Lower leg skin (tissue), 4 donors: ENCODE measurements around the gene ZNF213. TPM values are rescaled to one million over a fixed set of nuclear protein-coding genes. Genes with fewer than 3 reads are reported as not detected.

Source experiments
- DNase-seq, 2 donors: peaks; one replicate each; pipeline ENCODE4 v3.0.0-alpha.2; 2019; ENCODE audit warnings: low spot score in 2 of 2
- H3K4me3 ChIP-seq: fragments of 200-600 bp; sonication (generic); 2 replicates; pipeline ENCODE4 v1.5.1; 2017; ENCODE audit warnings: mild to moderate bottlenecking, low read depth; ENCODE audit not compliant: poor library complexity, severe bottlenecking
- CTCF ChIP-seq, 3 donors: fragments of 450-650 bp; IDR thresholded peaks; one replicate each; pipeline ENCODE4 v1.5.1; 2016; ENCODE audit warnings: antibody characterized with exemption in 3 of 3, mild to moderate bottlenecking in 3 of 3, moderate library complexity in 2 of 3
- POLR2A ChIP-seq, 2 donors: fragments of 450-650 bp; IDR thresholded peaks; one replicate each; pipeline ENCODE4 v1.6.1; 2016 to 2017; ENCODE audit warnings: antibody characterized with exemption in 2 of 2, mild to moderate bottlenecking in 1 of 2, moderate library complexity in 1 of 2
- WGBS, 2 donors: methylation state at CpG; one replicate each; pipeline ENCODE4 v1.1.5; 2018; 5-methylcytosine and 5-hydroxymethylcytosine counted together
- intact Hi-C: fragments of 100-400 bp; cut with DNase I; formaldehyde crosslinking; loops from one replicate; pipeline ENCODE4 v1.15.0; 2023; ENCODE audit warnings: low total_unique reads
- total RNA-seq, 4 donors: library from RNA; depleted of rRNA; stranded (reverse); fragments of >200 nt; gene quantifications; one replicate each; pipeline ENCODE4 v1.1.0, GENCODE V29; 2016

ZNF213 gene
- total RNA-seq, 4 donors from 2014 or later: 10.7 to 18.0 (median 14.6) TPM

- DNase-seq: no peak
- 83 to 93% methylated on average over 5 of the region's 5 CpGs for WGBS, 2 donors
- TF ChIP-seq POLR2A (IDR thresholded peaks at IDR 0.05): no peak
- TF ChIP-seq CTCF (IDR thresholded peaks at IDR 0.05): no peak
- intact Hi-C loops: no loop called here
- H3K4me3 ChIP-seq: no peak overlapping the region
These were observed 12.9 kb downstream of the ZNF213 start for GRCh38 chr16:3147757-3148104.

GRCh38 chr16:3148256-3149192 is 13.7 kb downstream of the ZNF213 start:
- TF ChIP-seq POLR2A (IDR thresholded peaks at IDR 0.05) (no peak), CTCF (IDR thresholded peaks at IDR 0.05) (no peak)
- intact Hi-C loops: no loop called here
- DNase-seq: no peak
- WGBS, 2 donors: 91 to 95% methylated on average over 13 of the region's 13 CpGs
- no peak overlapping the region for H3K4me3 ChIP-seq

- no peak for DNase-seq
- WGBS, 2 donors: 83 to 91% methylated on average over 6 of the region's 6 CpGs
- intact Hi-C loops: no loop called here
- TF ChIP-seq POLR2A (IDR thresholded peaks at IDR 0.05) (no peak), CTCF (IDR thresholded peaks at IDR 0.05) (no peak)
- no peak overlapping the region for H3K4me3 ChIP-seq
These were observed 14.3 kb downstream of the ZNF213 start for GRCh38 chr16:3149193-3149530.

GRCh38 chr16:3149630-3150345 is 15.0 kb downstream of the ZNF213 start:
- peak overlapping the region; percentile 43 for H3K4me3 ChIP-seq
- TF ChIP-seq CTCF (IDR thresholded peaks at IDR 0.05) (no peak), POLR2A (IDR thresholded peaks at IDR 0.05) (no peak)
- DNase-seq: peak; percentile 42 to 94
- intact Hi-C loops: no loop called here
- 2 to 3% methylated on average over 30 to 32 of the region's 41 CpGs for WGBS, 2 donors

DNA sequence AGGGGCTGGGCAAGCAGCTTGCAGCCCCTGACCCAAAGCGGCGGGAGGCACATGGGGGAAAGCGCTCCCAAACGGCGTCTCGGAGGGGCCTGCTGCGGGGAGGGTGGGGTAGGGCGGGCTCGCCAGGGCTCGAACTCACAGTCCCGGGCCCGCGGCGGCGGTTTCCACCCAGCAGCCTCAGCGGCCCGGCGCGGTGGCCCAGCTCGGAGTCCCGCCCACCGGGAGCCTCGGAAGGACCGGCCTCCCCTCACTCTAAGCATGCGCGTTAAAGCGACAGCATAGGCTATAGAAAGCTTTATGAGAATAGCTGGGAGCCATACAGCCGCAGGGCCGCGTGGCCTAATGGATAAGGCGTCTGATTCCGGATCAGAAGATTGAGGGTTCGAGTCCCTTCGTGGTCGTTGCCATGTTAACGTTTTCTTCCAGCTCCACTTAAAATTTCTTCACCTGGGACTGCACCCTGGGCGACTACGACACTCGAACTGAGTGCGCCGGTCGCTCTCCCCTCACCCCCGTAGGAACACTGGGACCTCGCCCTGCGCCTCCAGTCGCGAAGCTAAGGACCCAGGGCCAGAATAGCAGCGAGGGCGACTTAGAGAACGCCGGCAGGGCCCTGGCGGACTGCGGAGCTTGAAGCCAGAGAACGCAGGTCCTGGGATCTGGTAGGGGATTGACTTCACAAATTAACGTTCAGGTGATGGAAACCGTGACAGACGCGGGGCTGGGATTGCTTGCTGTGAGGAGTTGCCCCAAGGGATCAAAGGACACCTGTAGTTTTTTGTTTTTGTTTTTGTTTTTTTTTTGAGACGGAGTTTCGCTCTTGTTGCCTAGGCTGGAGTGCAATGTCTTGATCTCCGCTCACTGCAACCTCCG is 15.8 kb downstream of the ZNF213 start:
- peak overlapping the region; percentile 43 for H3K4me3 ChIP-seq
- WGBS, 2 donors: 1 to 2% methylated on average over 55 to 58 of the region's 62 CpGs
- intact Hi-C loops: no loop called here
- TF ChIP-seq POLR2A (IDR thresholded peaks at IDR 0.05): no peak
- no peak for TF ChIP-seq CTCF (IDR thresholded peaks at IDR 0.05)
- peak; percentile 96 to 99 for DNase-seq
